NCI-H69 (cell line): Measurements from ENCODE around the gene SLC2A11.
A peak's percentile ranks its signal among the peaks of the same experiment; 100 is the strongest.

Experiments
- DNase-seq: peaks from one replicate; lab custom pipeline; 2025; lab: John Stamatoyannopoulos, UW

The SLC2A11 gene

GRCh38 chr22:23832226-23833016, 25.3 kb upstream of the SLC2A11 start:
- no peak for DNase-seq

GRCh38 chr22:23833017-23833751, 24.5 kb upstream of the SLC2A11 start:
- no peak for DNase-seq

GRCh38 chr22:23833911-23834317, 23.8 kb upstream of the SLC2A11 start:
- DNase-seq: no peak

GRCh38 chr22:23834406-23834792, 23.3 kb upstream of the SLC2A11 start:
- DNase-seq: no peak

GRCh38 chr22:23834793-23835483, 22.7 kb upstream of the SLC2A11 start:
- DNase-seq: no peak

GRCh38 chr22:23835484-23836144, 22.1 kb upstream of the SLC2A11 start:
- DNase-seq: no peak

- no peak for DNase-seq
Measured at GRCh38 chr22:23836281-23836680, 21.4 kb upstream of the SLC2A11 start.

GRCh38 chr22:23836692-23837495, 20.8 kb upstream of the SLC2A11 start:
- no peak for DNase-seq

- DNase-seq: no peak
Measured at GRCh38 chr22:23837496-23837859, 20.2 kb upstream of the SLC2A11 start.

GRCh38 chr22:23837911-23838680, 19.6 kb upstream of the SLC2A11 start:
- DNase-seq: no peak

- peak; percentile 100 for DNase-seq
Measured at GRCh38 chr22:23838681-23839468, 18.8 kb upstream of the SLC2A11 start, which contains the start of gene DERL3. Gene DERL3, minus strand, starts transcription at chr22:23839006. Its CDS starts 19 bp downstream, at chr22:23838987.

- DNase-seq: no peak
Measured at GRCh38 chr22:23840026-23840425, 17.6 kb upstream of the SLC2A11 start.

GRCh38 chr22:23841292-23841691, 16.4 kb upstream of the SLC2A11 start:
- DNase-seq: no peak

- no peak for DNase-seq
Measured at GRCh38 chr22:23841736-23842445, 15.8 kb upstream of the SLC2A11 start.

- peak; percentile 31 for DNase-seq
Measured at GRCh38 chr22:23842599-23842998, 15.1 kb upstream of the SLC2A11 start.

GRCh38 chr22:23844739-23845202, 12.9 kb upstream of the SLC2A11 start:
- no peak for DNase-seq

- no peak for DNase-seq
Measured at GRCh38 chr22:23845265-23846080, 12.2 kb upstream of the SLC2A11 start.

- DNase-seq: no peak
Measured at GRCh38 chr22:23846081-23846469, 11.6 kb upstream of the SLC2A11 start.
